ENCODE results near the gene SEC16B. TPM values are rescaled to one million over a fixed set of nuclear protein-coding genes. Genes with fewer than 3 reads are reported as not detected.

The SEC16B gene
- total and polyA plus RNA-seq, 12 donors: 0.32 to 19.0 (median 1.5) TPM

DNA sequence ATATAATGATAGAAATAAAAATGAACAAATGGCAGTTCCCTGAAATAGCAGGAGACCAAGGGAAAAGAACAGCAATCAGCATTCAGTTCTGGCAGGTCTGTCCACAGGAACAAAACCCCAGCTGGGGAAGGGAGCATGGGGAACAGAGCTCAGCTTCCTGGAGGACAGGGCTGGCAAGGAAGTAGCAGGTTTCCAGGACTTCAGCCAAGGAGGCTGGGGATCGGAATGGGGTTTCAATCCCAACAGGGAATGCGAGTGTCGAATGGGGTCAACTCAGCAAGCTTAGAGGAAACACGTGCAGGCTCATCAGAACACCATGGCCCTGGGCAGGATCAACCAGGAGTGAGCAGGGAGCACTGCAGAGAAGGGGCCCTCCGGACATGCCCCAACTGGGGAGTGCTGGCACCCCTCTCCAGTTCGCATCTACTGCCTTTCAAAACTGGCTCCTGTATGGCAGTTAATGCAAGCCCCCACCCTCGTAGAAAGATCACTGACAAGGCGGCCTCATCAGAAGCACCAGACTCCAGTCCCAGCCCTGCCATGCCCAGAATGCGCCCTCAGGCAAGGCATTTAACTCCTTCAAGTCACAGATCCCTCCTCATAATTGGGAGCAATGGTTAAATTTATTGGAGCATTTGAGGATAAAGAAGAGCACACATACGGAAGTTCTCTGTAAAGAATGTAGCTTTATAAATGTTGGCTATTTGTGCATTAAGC, 72.4 kb downstream of the SEC16B start:
- H3K36me3 ChIP-seq: no peaks in the 10 kb centered on the region
- no peak overlapping the region for H3K27ac ChIP-seq
- TF ChIP-seq CTCF (IDR thresholded peaks at IDR 0.05): no peak
- 56 to 70% methylated on average over 10 of the region's 10 CpGs for WGBS, 2 donors
- DNase-seq (no peak), ATAC-seq (no peak)
- intact Hi-C loops (cut with DNase I): no loop called here
- peaks cover 0 to 3% (median 0%) of the 10 kb centered on the region in 7 donors for H3K27me3 ChIP-seq
- no peak overlapping the region for H3K4me3 ChIP-seq
- peaks cover 0 to 11% (median 0%) of the 10 kb centered on the region in 11 donors for H3K9me3 ChIP-seq
- no peaks in the 10 kb centered on the region for H3K4me1 ChIP-seq

Other genes with a start within 250 kb of the SEC16B start
- gene RASAL2, start 124.0 kb upstream of the SEC16B start, total RNA-seq: 10 to 100 TPM; 26.5 to 59.8 (median 40.0) TPM
- gene RASAL2, start 124.0 kb upstream of the SEC16B start, polyA plus RNA-seq: 1 to 10 TPM; 3.5 to 9.1 TPM